HepG2 (cell line): ENCODE measurements around the gene CTSA. TPM values are rescaled to one million over a fixed set of nuclear protein-coding genes. Genes with fewer than 3 reads are reported as not detected.

Experiments used
- CCDC6 ChIP-seq: sonication (generic); formaldehyde crosslinking; IDR thresholded peaks from 2 replicates; pipeline ENCODE4 v1.8.1; 2022; ENCODE audit warnings: mild to moderate bottlenecking, missing genetic modification reagents, moderate library complexity
- DR1 ChIP-seq: sonication (generic); formaldehyde crosslinking; IDR thresholded peaks from 2 replicates; pipeline ENCODE4 v1.8.0; 2021; ENCODE audit warnings: mild to moderate bottlenecking, missing genetic modification reagents, inconsistent platforms
- FOXA1 ChIP-seq, 2 experiments: fragments of 450-650 bp in 1 of 2; sonication (generic) in 1 of 2; formaldehyde crosslinking in 1 of 2; IDR thresholded peaks; 2 replicates each; pipeline versions ENCODE4 v1.4.0 to v1.6.1; 2016 to 2020; ENCODE audit warnings: missing genetic modification reagents in 1 of 2
- FOXM1 ChIP-seq: sonication (generic); formaldehyde crosslinking; IDR thresholded peaks from 2 replicates; pipeline ENCODE4 v1.5.0; 2020; ENCODE audit warnings: missing genetic modification reagents
- HNRNPK ChIP-seq: fragments of 200-400 bp; formaldehyde crosslinking; IDR thresholded peaks from 2 replicates; pipeline ENCODE4 v1.6.1; 2018; ENCODE audit warnings: low read length, low read depth, moderate library complexity, mild to moderate bottlenecking; ENCODE audit not compliant: poor library complexity, severe bottlenecking
- KLF6 ChIP-seq: IDR thresholded peaks from 2 replicates; pipeline ENCODE4 v1.8.0; 2016; ENCODE audit warnings: missing biosample characterization, missing genetic modification reagents
- MLX ChIP-seq: IDR thresholded peaks from 2 replicates; pipeline ENCODE4 v1.6.1; 2016
- NCOA5 ChIP-seq: sonication (generic); formaldehyde crosslinking; IDR thresholded peaks from 2 replicates; pipeline ENCODE4 v1.4.0; 2020; ENCODE audit warnings: missing genetic modification reagents
- POLR2A ChIP-seq, 2 experiments: IDR thresholded peaks; 2 replicates each; pipeline ENCODE4 v1.6.1; 2011; ENCODE audit warnings: low read depth in 2 of 2, low read length in 2 of 2, mild to moderate bottlenecking in 1 of 2, moderate library complexity in 1 of 2; ENCODE audit not compliant: insufficient read depth in 1 of 2
- PPARG ChIP-seq: conservative IDR thresholded peaks from 2 replicates; pipeline ENCODE4 v1.6.1; 2016; ENCODE audit warnings: missing biosample characterization, missing genetic modification reagents
- RORA ChIP-seq: sonication (generic); formaldehyde crosslinking; IDR thresholded peaks from 2 replicates; pipeline ENCODE4 v1.5.0; 2020; ENCODE audit warnings: mild to moderate bottlenecking, missing genetic modification reagents, moderate library complexity
- SMARCE1 ChIP-seq: fragments of 450-650 bp; IDR thresholded peaks from 2 replicates; pipeline ENCODE4 v1.6.1; 2017; ENCODE audit warnings: borderline replicate concordance
- SOX13 ChIP-seq, 3 experiments: fragments of 450-650 bp in 1 of 3; sonication (generic) in 1 of 3; formaldehyde crosslinking in 1 of 3; IDR thresholded peaks in 2 of 3; conservative IDR thresholded peaks in 1 of 3; 2 replicates each; pipeline versions ENCODE4 v1.5.0 to v1.6.1; 2016 to 2020; ENCODE audit warnings: antibody characterized with exemption in 1 of 3, mild to moderate bottlenecking in 1 of 3, missing compliant biosample characterization in 1 of 3, missing genetic modification reagents in 1 of 3, moderate library complexity in 1 of 3
- SRSF4 ChIP-seq: fragments of 200-400 bp; formaldehyde crosslinking; IDR thresholded peaks from one replicate; pipeline ENCODE4 v1.6.1; 2018; ENCODE audit warnings: mild to moderate bottlenecking, low read depth, low read length, moderate library complexity; ENCODE audit not compliant: poor library complexity, severe bottlenecking
- TCF7L2 ChIP-seq: IDR thresholded peaks from 2 replicates; pipeline ENCODE4 v1.6.1; 2011; ENCODE audit warnings: mild to moderate bottlenecking, low read depth, low read length, moderate library complexity
- TEAD3 ChIP-seq: optimal IDR thresholded peaks from 2 replicates; pipeline ENCODE3; 2016; ENCODE audit warnings: borderline replicate concordance
- ZBTB49 ChIP-seq: sonication (generic); formaldehyde crosslinking; IDR thresholded peaks from 2 replicates; pipeline ENCODE4 v1.4.0; 2020; ENCODE audit warnings: missing genetic modification reagents, borderline replicate concordance
- ZFX ChIP-seq: sonication (generic); formaldehyde crosslinking; IDR thresholded peaks from 2 replicates; pipeline ENCODE4 v1.4.0; 2020; ENCODE audit warnings: mild to moderate bottlenecking, low read depth, missing genetic modification reagents, moderate library complexity
- ZFY ChIP-seq: sonication (generic); formaldehyde crosslinking; IDR thresholded peaks from 2 replicates; pipeline ENCODE4 v1.4.0; 2020; ENCODE audit warnings: missing genetic modification reagents
- ZIK1 ChIP-seq: sonication (generic); formaldehyde crosslinking; IDR thresholded peaks from 2 replicates; pipeline ENCODE4 v1.5.0; 2020; ENCODE audit warnings: mild to moderate bottlenecking, low read depth, missing genetic modification reagents, borderline replicate concordance
- ZNF230 ChIP-seq: sonication (generic); formaldehyde crosslinking; IDR thresholded peaks from 2 replicates; pipeline ENCODE4 v1.4.0; 2020; ENCODE audit warnings: mild to moderate bottlenecking, missing genetic modification reagents
- ZNF24 ChIP-seq: fragments of 450-650 bp; IDR thresholded peaks from 2 replicates; pipeline ENCODE4 v1.6.1; 2017; ENCODE audit warnings: antibody characterized with exemption, mild to moderate bottlenecking
- ZNF776 ChIP-seq: sonication (generic); formaldehyde crosslinking; IDR thresholded peaks from 2 replicates; pipeline ENCODE4 v1.4.0; 2020; ENCODE audit warnings: mild to moderate bottlenecking, missing genetic modification reagents
- polyA plus RNA-seq, 8 experiments: library from polyadenylated mRNA; depleted of rRNA in 3 of 8; stranded (reverse) in 7 of 8; unstranded in 1 of 8; fragments of >200 nt; fragmentation: Illumina TruSeq in 4 of 8; extraction: Trizol in 4 of 8; gene quantifications; 2 replicates each; pipeline versions ENCODE4 v1.2.1 to v1.2.3, GENCODE V29; 2011 to 2016; ENCODE audit warnings: low read depth in 4 of 8, missing spikeins in 1 of 8, mixed read lengths in 1 of 8; ENCODE audit not compliant: insufficient read depth in 1 of 8
- total RNA-seq, 5 experiments: library from RNA; depleted of rRNA; stranded (reverse); fragments of >200 nt; fragmentation: Illumina TruSeq; extraction: Trizol; gene quantifications; 2 replicates each; pipeline ENCODE4 v1.2.3, GENCODE V29; 2016; ENCODE audit warnings: low read depth in 1 of 5
- TF ChIP-seq, protein P1 (sequence below): sonication (generic); formaldehyde crosslinking; IDR thresholded peaks from 2 replicates; pipeline ENCODE4 v1.9.0; 2022; ENCODE audit warnings: low read depth, missing genetic modification reagents

Gene CTSA
- total and polyA plus RNA-seq, 2 of the 13 experiments (the other 11 are each of a cell fraction or from before 2014, with no cell fraction given) = 202 to 231 TPM

GRCh38 chr20:45890077-45890984 lies 804 bp upstream of the CTSA start (continued):
- TF ChIP-seq ZNF776 (CRISPR knock-in tag) = peak; percentile 87; the same call in 1 of the 2 replicates
- TF ChIP-seq DR1 (CRISPR knock-in tag) = no peak; the same call in 1 of the 2 replicates
- TF ChIP-seq HNRNPK = no peak
- TF ChIP-seq SOX13 (IDR thresholded peaks at IDR 0.05) = no peak
- TF ChIP-seq SOX13 (CRISPR knock-in tag; conservative IDR thresholded peaks at IDR 0.05 in 1 of 2, IDR thresholded peaks at IDR 0.05 in 1 of 2) = peak in 1 of 2 experiments; percentile 47; a peak in 1 of 4 replicates
- no peak for TF ChIP-seq SMARCE1
- TF ChIP-seq POLR2A (IDR thresholded peaks at IDR 0.05; ENCODE audit: insufficient read depth in 1 of 2, low read depth in 2 of 2, low read length in 2 of 2) = peak; percentile 81; a peak in 3 of 4 replicates
- TF ChIP-seq SRSF4 = no peak
- TF ChIP-seq, protein P1, sequence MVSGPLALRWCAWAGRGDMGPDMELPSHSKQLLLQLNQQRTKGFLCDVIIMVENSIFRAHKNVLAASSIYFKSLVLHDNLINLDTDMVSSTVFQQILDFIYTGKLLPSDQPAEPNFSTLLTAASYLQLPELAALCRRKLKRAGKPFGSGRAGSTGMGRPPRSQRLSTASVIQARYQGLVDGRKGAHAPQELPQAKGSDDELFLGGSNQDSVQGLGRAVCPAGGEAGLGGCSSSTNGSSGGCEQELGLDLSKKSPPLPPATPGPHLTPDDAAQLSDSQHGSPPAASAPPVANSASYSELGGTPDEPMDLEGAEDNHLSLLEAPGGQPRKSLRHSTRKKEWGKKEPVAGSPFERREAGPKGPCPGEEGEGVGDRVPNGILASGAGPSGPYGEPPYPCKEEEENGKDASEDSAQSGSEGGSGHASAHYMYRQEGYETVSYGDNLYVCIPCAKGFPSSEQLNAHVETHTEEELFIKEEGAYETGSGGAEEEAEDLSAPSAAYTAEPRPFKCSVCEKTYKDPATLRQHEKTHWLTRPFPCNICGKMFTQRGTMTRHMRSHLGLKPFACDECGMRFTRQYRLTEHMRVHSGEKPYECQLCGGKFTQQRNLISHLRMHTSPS = no peak
- TF ChIP-seq PPARG (CRISPR knock-in tag) = no peak
- TF ChIP-seq KLF6 (CRISPR knock-in tag) = peak; percentile 62; the same call in 1 of the 2 replicates
- TF ChIP-seq ZBTB49 (CRISPR knock-in tag) = no peak
- TF ChIP-seq ZFY (CRISPR knock-in tag) = peak; percentile 85
- TF ChIP-seq TCF7L2 = no peak
- peak; percentile 91; the same call in 1 of the 2 replicates for TF ChIP-seq ZIK1 (CRISPR knock-in tag)
- TF ChIP-seq RORA (CRISPR knock-in tag) = no peak
- TF ChIP-seq MLX = peak; percentile 25; the same call in 1 of the 2 replicates
- no peak for TF ChIP-seq NCOA5 (CRISPR knock-in tag)
- TF ChIP-seq ZNF24 = 0 out of 2 replicates have a peak, but pooled peaks have one; percentile 65
- no peak for TF ChIP-seq FOXA1 (IDR thresholded peaks at IDR 0.05)
- TF ChIP-seq FOXA1 (CRISPR knock-in tag; IDR thresholded peaks at IDR 0.05) = peak; percentile 36; the same call in 1 of the 2 replicates
- TF ChIP-seq CCDC6 (CRISPR knock-in tag) = peak; percentile 97
- peak; percentile 5; the same call in 1 of the 2 replicates for TF ChIP-seq ZNF230 (CRISPR knock-in tag)
- TF ChIP-seq ZFX (CRISPR knock-in tag) = peak; percentile 92
- no peak for TF ChIP-seq FOXM1 (CRISPR knock-in tag)
- peak; percentile 95 for TF ChIP-seq TEAD3 (CRISPR knock-in tag)
